HAP-1 (cell line): ENCODE measurements around the gene PGPEP1.
"Not testable (repeated sequence)": the region's sequence is repeated elsewhere in the genome, so short reads cannot be mapped to it uniquely, and the experiment has no call there.

Experiments
- DNase-seq, 2 experiments: peaks; one replicate each; pipeline ENCODE4 v3.0.0-alpha.2; 2016 to 2020; ENCODE audit warnings: low spot score in 2 of 2
- H3K27me3 ChIP-seq: fragments of 250-450 bp; sonication (Bioruptor Pico); 2 replicates; pipeline ENCODE4 v1.5.1; 2020; ENCODE audit warnings: low read depth, mild to moderate bottlenecking, moderate library complexity
- H3K36me3 ChIP-seq: fragments of 250-450 bp; sonication (Bioruptor Pico); replicated peaks from 2 replicates; pipeline ENCODE4 v1.5.1; 2020; ENCODE audit warnings: mild to moderate bottlenecking
- H3K4me1 ChIP-seq: fragments of 250-450 bp; sonication (Bioruptor Pico); 2 replicates; pipeline ENCODE4 v1.5.1; 2020; ENCODE audit warnings: mild to moderate bottlenecking
- H3K4me3 ChIP-seq: fragments of 250-450 bp; sonication (Bioruptor Pico); 2 replicates; pipeline ENCODE4 v1.5.1; 2020; ENCODE audit warnings: mild to moderate bottlenecking, moderate library complexity
- H3K9me3 ChIP-seq: fragments of 250-450 bp; sonication (Bioruptor Pico); 2 replicates; pipeline ENCODE4 v1.5.1; 2020; ENCODE audit warnings: mild to moderate bottlenecking, moderate library complexity
- in situ Hi-C: fragments of 300-500 bp; cut with MboI; formaldehyde crosslinking; loops from 3 replicates; pipeline ENCODE4 v1.14.3; 2020; ENCODE audit warnings: low sequenced_read_pairs, inconsistent platforms, mixed read lengths

Gene PGPEP1

DNA sequence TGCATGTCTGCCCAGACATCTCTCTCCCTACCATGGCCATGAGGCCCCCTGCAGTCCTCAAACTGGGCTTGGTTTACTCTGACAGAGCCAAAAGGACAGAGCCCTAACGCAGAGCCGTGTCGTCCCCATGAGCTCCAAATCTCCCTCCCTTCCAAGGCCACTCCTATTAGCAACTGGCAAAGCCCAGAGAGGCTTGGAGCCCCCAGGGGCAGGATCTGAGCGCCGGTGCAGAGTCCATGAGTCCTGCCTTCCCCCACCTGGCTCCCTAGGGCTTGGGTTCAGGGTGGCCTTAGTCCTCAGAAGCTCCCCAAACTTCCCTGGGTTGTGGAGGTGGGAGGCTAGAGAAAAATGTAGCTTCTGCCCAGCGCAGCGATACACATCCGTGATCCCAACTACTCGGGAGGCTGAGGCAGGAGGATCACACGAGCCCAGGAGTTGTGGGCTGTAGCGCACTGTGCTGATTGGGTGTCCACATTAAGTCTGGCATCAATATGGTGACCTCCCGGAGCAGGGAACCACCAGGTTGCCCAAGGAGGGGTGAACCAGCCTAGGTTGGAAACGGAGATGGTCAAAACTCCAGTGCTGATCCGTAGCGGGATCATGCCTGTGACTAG is 7.4 kb upstream of the PGPEP1 start:
- in situ Hi-C loops = no loop called here
- Histone ChIP-seq H3K4me3 (no peak overlapping the region), H3K27me3 (no peaks in the 10 kb centered on the region), H3K9me3 (no peaks in the 10 kb centered on the region), H3K4me1 (peaks cover 5% of the 10 kb centered on the region), H3K36me3 (no peaks in the 10 kb centered on the region)
- no peak for DNase-seq

- Histone ChIP-seq H3K4me3 (no peak overlapping the region), H3K9me3 (no peaks in the 10 kb centered on the region), H3K4me1 (peaks cover 4% of the 10 kb centered on the region), H3K27me3 (no peaks in the 10 kb centered on the region), H3K36me3 (no peaks in the 10 kb centered on the region)
- in situ Hi-C loops = no loop called here
- DNase-seq = no peak
These were observed 6.7 kb upstream of the PGPEP1 start for GRCh38 chr19:18333680-18334079.

DNA sequence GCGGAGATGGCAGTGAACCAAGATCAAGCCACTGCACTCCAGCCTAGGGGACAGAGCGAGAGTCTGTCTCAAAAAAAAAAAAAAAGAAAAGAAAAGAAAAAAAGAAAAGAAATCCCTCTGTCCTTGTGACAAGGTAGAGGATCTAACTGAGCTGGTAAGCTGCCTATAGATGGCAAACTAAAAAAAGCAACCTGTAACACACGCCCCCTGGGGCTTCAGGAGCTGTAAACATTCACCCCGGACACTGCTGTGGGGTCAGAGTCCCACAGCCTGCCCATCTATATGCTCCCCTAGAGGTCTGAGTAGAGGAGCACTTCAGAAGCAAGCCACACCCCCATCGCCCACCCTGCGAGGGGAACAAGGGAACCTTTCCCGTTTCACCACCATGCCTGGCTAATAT is 4.3 kb upstream of the PGPEP1 start:
- Histone ChIP-seq H3K4me1 (peaks cover 4% of the 10 kb centered on the region), H3K27me3 (no peaks in the 10 kb centered on the region), H3K9me3 (no peaks in the 10 kb centered on the region), H3K4me3 (no peak overlapping the region), H3K36me3 (no peaks in the 10 kb centered on the region)
- DNase-seq = no peak
- in situ Hi-C loops = no loop called here

GRCh38 chr19:18338541-18338940 is 1.9 kb upstream of the PGPEP1 start:
- DNase-seq = no peak
- Histone ChIP-seq H3K27me3 (no peaks in the 10 kb centered on the region), H3K4me1 (peaks cover 4% of the 10 kb centered on the region), H3K4me3 (no peak overlapping the region), H3K9me3 (no peaks in the 10 kb centered on the region), H3K36me3 (no peaks in the 10 kb centered on the region)
- in situ Hi-C loops = no loop called here

- no peaks in the 10 kb centered on the region for H3K9me3 ChIP-seq
- no peaks in the 10 kb centered on the region for H3K36me3 ChIP-seq
- peaks cover 4% of the 10 kb centered on the region for H3K4me1 ChIP-seq
- peak; percentile 46 to 51 for DNase-seq
- H3K27me3 ChIP-seq = no peaks in the 10 kb centered on the region
- H3K4me3 ChIP-seq = peak overlapping the region; percentile 68
- in situ Hi-C loops = no loop called here
These were observed 675 bp upstream of the PGPEP1 start for GRCh38 chr19:18339723-18340122.

GRCh38 chr19:18340990-18341868 is 831 bp downstream of the PGPEP1 start:
- Histone ChIP-seq H3K27me3 (no peaks in the 10 kb centered on the region), H3K36me3 (no peaks in the 10 kb centered on the region), H3K4me1 (peaks cover 4% of the 10 kb centered on the region), H3K9me3 (no peaks in the 10 kb centered on the region), H3K4me3 (peak overlapping the region; percentile 68)
- DNase-seq = peak in 1 of 2 experiments; percentile 49
- in situ Hi-C loops = no loop called here

GRCh38 chr19:18342090-18342632 is 1.8 kb downstream of the PGPEP1 start:
- H3K4me3 ChIP-seq = no peak overlapping the region
- DNase-seq = no peak
- no peaks in the 10 kb centered on the region for H3K9me3 ChIP-seq
- H3K27me3 ChIP-seq = no peaks in the 10 kb centered on the region
- H3K4me1 ChIP-seq = peaks cover 4% of the 10 kb centered on the region
- no peaks in the 10 kb centered on the region for H3K36me3 ChIP-seq
- in situ Hi-C loops = no loop called here

GRCh38 chr19:18344582-18344950 is 4.2 kb downstream of the PGPEP1 start:
- H3K4me1 ChIP-seq = peaks cover 4% of the 10 kb centered on the region
- DNase-seq = no peak
- in situ Hi-C loops = no loop called here
- H3K9me3 ChIP-seq = no peaks in the 10 kb centered on the region
- H3K27me3 ChIP-seq = no peaks in the 10 kb centered on the region; the same call in 1 of the 2 replicates
- H3K36me3 ChIP-seq = no peaks in the 10 kb centered on the region
- no peak overlapping the region for H3K4me3 ChIP-seq

DNA sequence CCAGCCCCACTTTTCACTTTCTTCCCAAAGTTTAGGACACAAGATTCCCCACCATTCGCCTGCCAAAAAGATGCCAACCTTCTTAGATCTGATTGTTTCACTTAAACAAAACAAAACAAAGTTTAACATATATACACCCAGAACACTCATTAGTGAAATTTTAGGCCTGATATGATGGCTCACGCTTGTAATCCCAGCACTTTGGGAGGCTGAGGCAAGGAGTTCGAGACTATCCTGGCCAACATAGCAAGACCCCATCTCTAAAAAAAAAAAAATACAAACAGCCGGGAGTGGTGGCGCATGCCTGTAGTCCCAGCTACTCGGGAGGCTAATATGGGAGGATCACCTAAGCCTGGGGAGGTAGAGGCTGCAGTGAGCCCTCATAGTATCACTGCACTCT is 4.9 kb downstream of the PGPEP1 start:
- in situ Hi-C loops = no loop called here
- Histone ChIP-seq H3K36me3 (no peaks in the 10 kb centered on the region), H3K4me1 (no peaks in the 10 kb centered on the region), H3K9me3 (no peaks in the 10 kb centered on the region), H3K4me3 (no peak overlapping the region), H3K27me3 (no peaks in the 10 kb centered on the region; the same call in 1 of the 2 replicates)
- DNase-seq = no peak

GRCh38 chr19:18346091-18346490 is 5.7 kb downstream of the PGPEP1 start:
- H3K4me1 ChIP-seq = no peaks in the 10 kb centered on the region
- H3K9me3 ChIP-seq = no peaks in the 10 kb centered on the region
- no peak for DNase-seq
- no peaks in the 10 kb centered on the region for H3K36me3 ChIP-seq
- in situ Hi-C loops = no loop called here
- no peaks in the 10 kb centered on the region; the same call in 1 of the 2 replicates for H3K27me3 ChIP-seq
- no peak overlapping the region for H3K4me3 ChIP-seq

- Histone ChIP-seq H3K27me3 (no peaks in the 10 kb centered on the region; the same call in 1 of the 2 replicates), H3K36me3 (no peaks in the 10 kb centered on the region), H3K4me3 (no peak overlapping the region), H3K9me3 (no peaks in the 10 kb centered on the region), H3K4me1 (no peaks in the 10 kb centered on the region)
- no peak for DNase-seq
- in situ Hi-C loops = no loop called here
These were observed 7.8 kb downstream of the PGPEP1 start for GRCh38 chr19:18348171-18348570.

GRCh38 chr19:18348818-18349339 is 8.5 kb downstream of the PGPEP1 start:
- H3K4me3 ChIP-seq, in situ Hi-C loops, H3K4me1 ChIP-seq, H3K27me3 ChIP-seq, H3K9me3 ChIP-seq, H3K36me3 ChIP-seq, DNase-seq: not testable (repeated sequence)

- no peaks in the 10 kb centered on the region for H3K4me1 ChIP-seq
- peak; percentile 31 to 75 for DNase-seq
- no peak overlapping the region for H3K4me3 ChIP-seq
- no peaks in the 10 kb centered on the region for H3K36me3 ChIP-seq
- H3K9me3 ChIP-seq = no peaks in the 10 kb centered on the region
- in situ Hi-C loops = loop anchor here (5.0 kb wide), 1 partner anchor 58 kb away; no protein-coding TSS in a partner anchor
- no peaks in the 10 kb centered on the region; the same call in 1 of the 2 replicates for H3K27me3 ChIP-seq
These were observed 9.2 kb downstream of the PGPEP1 start for GRCh38 chr19:18349524-18350128.
